Dedifferentiated amniotic fluid mesenchymal stem cell (primary cell): ENCODE measurements around the gene CSTPP1.
A peak's percentile ranks its signal among the peaks of the same experiment; 100 is the strongest.

Experiments used
- DNase-seq: peaks from one replicate; pipeline ENCODE4 v3.0.0-alpha.2; 2016; ENCODE audit errors: extremely low spot score

Gene CSTPP1

DNA sequence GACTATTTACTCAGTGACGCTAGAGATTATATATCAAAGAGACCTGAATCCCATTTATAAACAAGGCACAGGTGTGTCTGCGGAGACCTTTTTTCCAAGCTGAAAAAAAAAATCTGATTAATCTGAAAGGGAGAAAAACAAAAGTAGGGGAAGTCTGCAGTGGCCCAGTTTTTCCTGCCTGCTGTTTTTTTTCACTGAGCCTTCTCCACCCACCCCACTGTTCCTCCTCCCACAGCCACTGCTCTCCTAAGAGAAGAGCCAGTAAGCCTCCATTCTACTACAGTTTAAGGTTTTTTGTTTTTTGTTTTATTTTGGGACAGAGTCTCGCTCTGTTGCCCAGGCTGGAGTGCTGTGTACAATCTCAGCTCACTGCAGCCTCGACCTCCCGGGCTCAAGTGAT lies 221.7 kb downstream of the CSTPP1 start:
- DNase-seq, result no peak

DNA sequence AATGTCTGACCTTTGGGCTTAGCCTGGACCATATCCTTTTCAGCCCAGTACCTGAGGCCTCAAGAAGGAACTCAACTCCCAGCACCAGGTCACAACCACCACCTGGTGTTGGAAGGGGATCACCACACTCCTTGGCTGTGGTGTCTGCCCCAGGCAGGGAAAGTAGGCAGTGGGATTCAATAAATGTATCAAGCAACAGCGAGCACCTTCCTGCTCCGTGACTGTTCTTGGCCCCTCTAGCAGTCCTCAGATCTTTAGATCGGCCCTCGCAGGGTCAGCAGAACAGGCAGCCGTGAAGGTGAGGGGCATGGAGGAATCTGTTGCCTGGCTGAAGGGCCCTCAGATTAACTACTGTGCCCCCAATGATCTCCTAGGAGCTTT lies 224.2 kb downstream of the CSTPP1 start:
- no peak for DNase-seq

DNA sequence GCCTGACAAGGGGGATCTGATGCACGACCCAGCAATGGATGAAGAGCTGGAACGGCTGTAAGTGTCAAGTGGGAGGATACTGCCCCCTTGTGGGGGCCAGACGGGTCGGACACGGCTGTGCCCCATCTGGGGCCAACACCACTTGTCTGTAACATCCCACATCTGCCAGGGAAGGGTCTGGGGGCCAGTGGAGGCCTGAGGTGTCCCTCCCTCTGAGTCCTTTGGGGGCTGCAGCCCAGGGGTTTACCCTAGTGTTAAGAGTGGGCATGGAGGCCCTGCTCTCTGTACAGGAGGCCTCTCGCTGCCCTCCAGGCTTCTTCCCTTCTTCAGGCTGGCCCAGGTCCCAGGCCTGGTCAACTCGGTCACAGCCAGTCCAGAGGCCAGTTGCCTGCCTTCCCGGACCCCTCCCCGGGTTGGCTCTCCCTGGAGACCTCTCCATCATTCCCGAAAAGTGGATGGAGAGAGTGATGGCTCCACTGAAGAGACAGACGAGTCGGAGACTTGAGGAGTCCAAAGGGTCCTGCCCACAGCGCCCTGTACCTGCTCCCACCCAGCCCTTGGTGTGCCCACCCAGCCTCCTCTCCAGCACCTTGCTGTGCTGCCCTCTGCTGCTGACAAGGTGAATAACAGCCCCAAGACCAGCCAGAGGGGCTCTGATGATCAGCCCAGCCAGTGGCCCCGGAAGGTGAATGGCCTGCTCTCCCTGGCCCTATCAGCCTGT lies 224.7 kb downstream of the CSTPP1 start:
- no peak for DNase-seq

DNA sequence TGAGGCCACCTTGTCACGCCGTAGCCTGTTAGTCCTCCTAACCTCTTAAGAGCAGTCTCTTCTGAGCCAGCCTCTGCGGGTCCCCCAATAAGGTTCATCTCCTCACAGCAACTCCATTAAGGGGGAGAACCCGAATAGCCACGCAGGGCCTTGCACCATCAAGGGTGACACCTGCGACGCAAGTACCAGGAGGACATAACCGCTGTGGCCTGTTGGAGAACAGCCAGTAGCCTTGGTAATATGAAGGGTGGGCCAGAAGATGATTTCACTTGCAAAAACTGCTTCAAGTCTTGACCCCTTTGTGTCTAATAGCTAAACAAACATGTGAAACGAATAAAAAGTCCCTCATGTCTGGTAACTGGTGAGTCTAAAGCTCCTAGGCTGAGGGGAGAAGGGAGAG lies 225.3 kb downstream of the CSTPP1 start:
- DNase-seq, result no peak

DNA sequence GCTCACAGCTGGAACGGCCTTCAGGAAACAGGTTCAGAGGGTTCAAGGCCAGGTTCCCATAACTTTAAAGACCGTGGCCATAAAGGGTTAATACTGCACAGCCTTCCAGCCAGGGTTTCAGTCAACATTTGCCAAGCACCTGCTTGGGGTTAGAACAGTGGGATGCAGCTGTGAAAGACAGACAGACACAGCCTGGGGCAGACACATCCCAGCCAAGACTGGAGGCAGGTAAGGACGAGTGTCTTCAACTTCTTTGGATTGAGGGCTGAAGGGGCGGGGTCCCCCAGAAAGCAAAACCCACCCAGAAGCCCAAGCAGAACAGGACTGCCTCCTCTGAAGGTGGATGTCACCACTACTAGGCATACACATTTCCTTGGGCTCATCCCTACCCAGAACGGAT lies 225.9 kb downstream of the CSTPP1 start:
- DNase-seq, result no peak

DNA sequence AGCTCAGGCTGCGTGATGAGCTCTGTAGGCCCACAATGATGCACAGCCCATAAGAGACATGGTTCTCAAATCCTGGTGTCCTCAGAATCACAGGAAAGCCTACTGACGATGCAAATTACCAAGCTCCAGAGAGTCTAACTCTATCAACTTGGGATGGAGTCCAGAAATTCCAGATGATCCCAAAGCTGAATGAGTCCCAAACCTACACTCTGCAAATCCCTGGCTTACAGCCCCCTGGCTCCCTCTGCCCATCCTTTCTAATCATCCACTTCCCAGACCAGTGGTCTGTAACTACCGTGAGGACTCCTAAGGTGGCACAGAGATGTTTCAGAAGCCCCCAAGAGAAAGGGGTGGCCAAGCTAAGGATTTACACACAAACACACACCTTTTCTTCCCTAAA lies 226.6 kb downstream of the CSTPP1 start:
- no peak for DNase-seq

DNA sequence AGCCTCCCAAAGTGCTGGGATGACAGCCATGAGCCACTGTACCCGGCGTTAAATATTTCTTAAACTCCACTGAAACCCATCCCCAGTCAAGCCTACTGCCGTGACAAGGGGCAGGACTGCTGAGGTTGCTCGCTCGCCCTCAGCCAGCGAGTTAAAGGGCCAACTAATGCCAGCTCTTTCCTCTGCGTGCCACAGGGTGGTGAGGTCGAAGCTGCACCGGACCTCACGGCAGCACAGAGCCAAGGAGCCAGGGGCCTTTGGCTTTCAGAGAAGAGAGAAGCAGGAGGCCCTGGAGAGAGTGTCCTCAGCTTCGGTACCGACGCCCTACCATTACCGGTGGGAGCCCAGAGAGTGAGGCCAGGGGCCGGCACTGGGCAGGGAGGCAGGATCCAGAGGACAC lies 227.3 kb downstream of the CSTPP1 start:
- no peak for DNase-seq

DNA sequence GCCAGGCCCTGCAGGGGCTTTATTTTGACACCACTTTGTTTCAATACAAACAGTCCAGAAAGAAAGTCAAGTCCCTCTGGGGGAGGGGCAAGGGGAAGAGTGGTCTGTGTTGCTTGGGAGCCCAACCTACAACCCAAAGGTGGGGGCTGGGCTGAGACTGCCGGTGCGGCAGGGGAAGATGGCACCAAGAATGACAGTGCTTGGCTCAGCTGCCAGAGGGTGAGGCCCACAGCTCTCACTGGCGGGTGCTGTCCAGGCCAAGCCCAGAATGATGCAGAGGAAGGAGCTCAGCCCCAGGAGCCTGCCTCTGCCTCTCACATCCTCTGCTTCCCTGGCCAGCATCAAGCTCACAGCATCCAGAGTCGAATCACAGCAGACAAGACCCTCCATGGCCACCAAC lies 227.8 kb downstream of the CSTPP1 start:
- DNase-seq, result no peak

DNA sequence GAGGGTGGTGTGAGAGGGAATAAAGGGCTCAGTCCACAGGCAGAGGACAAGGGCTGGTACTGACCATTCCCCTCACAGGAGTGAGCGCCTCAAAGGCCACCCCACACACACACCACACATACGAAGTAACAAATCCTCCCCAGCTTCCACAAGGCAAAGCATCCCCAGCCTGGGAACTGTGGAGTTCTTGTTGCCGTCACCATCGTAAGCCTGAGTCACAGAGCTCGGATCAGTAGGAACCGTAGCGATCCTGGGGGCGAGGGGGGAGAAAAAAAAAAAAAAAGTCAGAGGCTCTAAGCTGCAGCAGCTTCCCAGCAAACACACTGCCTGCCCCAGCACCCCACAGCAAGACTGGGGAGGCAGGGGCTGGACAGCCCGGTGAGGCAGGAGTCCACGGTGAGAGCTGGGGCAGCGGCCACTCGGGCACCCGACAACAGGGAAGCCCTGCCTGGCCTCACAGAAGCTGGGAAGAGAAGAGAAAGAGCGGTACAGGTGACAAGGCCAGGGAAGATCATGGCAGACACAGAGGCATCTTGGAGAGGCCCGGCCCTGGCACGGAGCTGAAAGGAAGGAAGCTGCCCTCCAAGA lies 228.8 kb downstream of the CSTPP1 start:
- no peak for DNase-seq

DNA sequence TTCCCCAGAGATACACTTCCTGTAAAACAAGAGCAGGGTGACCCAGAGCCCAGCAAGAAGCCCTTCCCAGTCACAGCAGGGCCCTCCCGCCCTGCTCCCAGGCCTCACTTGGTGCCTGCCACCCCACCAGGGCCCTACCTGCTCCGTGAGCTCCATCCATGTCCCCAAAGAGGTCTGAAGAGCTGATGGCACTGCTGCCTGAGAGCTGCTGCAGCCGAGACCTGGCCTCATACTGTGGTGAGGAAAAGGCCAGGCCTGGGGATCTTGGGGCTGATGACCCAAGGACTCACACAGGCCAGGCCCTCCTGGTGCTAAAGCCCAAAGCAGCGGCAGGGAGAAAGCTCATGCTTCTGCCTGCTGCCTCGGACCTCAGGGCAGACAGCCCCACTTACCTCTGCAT lies 229.8 kb downstream of the CSTPP1 start:
- no peak for DNase-seq

DNA sequence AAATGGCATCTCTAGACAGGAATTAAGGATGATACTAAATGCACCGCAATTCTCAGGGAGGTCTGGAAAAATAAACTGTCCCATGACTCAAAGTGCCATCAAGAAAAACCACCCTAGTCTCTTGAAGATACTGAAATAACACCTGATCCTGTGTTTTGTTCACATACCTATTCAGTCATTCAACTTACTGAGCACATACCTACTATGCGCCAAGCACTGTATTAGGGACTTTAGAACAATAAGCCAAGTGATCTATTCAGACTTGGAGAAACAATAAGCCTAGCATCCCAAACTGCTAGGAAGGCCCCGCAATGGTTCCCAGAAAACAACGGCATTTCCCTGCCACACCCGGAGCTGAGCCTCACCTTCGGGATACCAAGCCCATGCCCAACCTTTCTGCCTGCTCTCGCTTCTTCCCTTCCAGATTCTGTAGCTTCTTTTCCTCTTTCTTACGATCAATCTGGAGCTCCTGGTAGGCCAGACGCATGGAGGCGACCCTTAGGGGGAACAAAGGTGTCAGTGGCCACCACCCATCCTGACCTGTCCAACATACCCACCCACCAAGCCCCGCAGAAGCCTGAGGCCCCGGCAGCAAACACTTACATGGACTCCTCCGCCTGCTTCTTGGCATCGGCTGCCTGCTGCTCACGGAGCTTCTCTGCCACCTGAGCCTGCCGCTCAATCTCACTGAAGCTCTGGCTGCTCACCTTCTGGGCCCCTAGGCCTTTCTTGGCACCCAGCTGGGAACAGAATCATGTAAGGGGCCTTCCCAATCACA lies 234.7 kb downstream of the CSTPP1 start:
- DNase-seq, result no peak

DNA sequence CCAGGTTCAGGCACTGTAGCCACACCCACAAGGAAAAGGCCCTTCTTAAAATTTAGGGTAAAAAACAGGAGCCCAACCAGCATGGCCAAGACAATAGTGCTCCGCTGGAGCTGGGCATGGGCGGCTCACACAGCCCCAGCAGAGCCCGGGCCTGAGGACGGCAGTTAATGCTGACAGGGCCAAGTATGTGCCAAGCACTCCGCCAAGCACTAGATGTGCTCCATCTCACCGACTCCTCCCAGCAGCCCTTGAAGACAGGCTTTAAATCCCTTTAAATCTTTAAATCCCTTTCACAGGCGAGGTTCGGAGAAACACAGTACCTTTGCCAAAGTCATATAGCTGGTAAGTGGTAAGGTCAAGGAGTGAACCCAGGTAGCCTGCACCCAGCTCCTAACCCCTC lies 235.3 kb downstream of the CSTPP1 start:
- no peak for DNase-seq

DNA sequence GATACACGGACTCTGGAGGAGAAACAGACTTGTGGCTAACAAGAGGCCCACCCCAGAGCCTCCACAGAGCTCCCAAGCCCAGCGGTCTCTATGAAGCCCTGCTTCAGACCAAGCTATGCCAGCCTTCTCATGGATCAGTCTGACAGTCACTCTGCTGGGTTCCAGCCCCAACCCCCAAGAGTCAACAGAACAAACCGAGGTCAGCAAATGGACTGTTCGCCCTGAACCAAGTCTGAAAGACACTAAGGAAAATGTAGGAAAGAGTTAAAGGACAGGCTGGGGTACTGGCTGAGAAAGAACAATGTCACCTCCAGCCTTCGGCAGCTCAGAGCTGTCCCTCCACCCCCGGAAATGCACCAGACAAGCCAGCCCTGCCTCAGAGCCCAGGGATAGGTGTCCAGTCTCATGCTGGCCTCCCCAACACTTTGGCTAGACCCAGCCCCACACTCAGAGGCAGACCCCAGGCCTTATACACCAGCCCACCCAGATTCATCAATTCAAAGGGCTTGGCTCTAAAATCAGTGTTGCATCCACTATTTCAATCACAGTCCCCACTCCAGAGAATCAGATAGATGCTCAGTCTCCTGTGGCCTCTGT lies 236.3 kb downstream of the CSTPP1 start:
- no peak for DNase-seq

DNA sequence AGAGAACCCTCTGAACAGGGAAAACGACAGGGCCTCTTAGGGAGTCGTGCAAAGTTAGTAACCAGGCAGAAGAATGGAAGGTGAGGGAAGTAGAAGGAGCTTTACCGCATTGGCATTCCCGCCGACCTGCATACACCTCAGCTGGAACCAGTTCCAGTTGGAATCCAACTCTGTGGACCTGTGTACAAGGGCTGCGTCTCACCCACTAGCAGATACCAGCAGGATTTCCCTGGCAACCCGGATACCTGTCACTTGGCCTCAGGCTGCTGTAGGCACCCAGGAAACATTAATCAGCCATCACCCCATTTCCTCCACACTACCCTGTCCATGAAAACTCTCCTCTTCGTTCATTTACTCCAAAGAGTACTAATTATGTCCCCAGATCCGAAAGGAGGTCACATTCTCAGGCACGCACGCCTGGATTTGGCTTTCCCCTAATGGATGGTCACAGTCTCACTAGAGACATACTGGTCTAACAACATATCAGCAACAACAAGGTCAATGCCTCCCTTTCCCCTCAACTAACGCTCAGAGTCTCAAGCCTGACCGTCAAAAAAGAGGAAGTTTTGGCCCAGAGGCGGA lies 239.3 kb downstream of the CSTPP1 start:
- no peak for DNase-seq

DNA sequence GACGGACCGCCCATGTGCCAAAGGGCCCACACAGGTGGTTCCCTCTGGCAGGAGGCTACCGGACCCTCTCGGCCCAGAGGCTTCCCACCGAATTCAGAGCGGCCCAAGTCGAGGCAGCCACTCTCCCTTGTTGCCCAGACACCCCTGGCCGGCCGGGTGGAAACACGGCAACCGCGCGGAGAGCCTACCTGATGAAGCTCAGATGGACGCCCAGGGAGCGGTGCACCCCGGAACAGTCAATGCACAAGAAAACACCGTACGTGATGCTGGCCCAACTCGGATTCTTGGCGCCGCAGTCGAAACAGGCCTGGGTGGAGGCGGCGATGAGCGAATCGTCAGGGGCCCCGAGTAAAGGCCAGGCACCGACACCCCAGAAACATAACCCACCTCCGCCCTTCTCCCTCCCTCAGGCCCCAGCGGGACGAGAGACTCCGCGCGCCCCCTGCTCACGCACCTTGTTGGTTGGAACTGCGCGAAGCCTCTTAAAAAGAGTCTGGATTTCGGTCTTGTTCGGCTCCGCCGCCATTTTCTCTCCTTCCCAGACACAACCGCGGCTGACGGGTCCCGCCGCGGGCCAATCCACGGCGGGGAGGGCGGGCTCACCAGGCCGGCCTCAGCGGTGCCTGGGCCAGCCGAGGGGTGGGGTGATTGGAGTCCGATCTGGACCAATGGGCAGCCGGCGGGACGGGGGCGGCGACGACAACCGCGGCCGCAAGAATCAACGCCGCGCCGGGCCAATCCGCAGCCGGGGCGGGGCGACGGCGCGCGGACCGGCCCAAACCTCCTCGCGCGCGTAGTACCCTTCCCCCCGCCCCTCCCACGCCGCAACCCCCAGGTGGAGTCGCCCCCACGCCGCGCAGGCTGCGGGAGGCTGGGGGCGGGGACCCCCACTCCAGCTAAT lies 240.0 kb downstream of the CSTPP1 start, which contains the start of gene ARFGAP2:
TSS of gene ARFGAP2 (minus strand) at position 552 of the 901 bp plus-strand sequence. CDS start at position 526, 26 bp downstream.
- DNase-seq, result peak; percentile 95

DNA sequence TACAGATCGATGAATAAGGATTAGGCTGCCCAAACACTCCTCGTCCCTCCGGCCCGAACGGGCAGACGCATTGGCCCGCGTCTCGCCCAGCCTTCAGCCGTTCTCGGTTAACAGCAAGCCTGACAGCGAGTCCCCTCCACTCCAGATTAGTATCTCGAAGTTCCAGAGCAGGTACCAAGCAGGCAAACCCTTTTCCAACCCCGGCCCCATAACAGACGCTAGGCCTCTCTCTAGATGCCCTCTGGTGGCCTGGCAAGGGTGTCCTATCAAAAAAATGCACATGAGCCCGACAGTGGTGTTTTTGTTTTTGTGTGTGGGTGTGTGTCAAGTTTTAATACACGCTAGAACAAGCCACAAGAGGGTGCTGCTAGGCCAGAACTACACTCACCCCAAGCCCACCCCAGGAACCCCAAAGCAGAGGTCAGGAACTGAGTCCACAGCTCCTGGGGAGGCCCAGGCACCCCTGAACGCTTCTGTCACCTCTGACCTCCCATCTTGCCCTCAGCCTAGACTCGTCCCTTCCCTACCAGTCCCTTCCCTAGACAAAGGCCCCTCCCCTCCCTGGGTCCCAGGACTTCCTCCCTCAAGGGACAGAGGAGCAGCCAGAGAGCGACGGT lies 240.8 kb downstream of the CSTPP1 start:
- peak; percentile 87 for DNase-seq

DNA sequence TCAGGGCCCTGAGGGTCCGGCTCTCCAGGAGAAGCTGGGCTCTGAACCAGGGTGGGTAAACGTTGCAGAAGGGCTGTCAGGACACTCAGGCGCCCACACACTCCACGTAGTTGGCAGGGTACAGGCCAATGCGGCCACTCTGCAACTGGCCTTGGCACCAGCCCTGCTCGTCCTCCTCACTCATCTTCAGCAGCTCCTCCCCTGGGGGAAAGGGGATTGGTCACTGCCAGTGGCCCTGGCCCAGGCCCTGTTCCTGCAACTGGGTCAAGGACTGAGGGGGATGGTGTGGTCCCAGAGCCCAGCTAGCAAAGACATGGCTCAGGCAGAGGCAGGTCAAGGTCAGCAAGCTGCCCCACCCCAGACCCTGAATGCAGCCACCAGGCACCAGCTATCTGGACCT lies 241.3 kb downstream of the CSTPP1 start:
- DNase-seq, result no peak

DNA sequence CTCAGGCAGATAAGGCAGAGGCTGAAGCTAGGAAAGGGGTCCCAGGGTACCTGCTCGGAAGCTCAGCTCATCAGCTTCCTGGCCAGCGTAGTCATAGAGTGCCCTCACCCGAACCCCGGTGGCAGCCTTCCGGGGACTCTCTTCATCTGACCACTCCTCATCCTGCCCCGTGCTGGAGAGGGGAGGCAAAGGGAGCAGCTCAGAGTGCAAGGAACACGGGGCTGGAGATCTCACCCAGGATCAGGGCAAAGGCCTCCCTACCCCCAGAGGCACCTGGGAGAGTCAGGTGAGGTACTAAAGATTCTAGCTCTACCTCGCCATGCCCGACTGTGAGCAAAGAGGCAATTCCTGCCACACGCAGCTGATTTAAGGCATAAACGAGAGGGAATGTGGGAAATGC lies 241.8 kb downstream of the CSTPP1 start:
- no peak for DNase-seq

DNA sequence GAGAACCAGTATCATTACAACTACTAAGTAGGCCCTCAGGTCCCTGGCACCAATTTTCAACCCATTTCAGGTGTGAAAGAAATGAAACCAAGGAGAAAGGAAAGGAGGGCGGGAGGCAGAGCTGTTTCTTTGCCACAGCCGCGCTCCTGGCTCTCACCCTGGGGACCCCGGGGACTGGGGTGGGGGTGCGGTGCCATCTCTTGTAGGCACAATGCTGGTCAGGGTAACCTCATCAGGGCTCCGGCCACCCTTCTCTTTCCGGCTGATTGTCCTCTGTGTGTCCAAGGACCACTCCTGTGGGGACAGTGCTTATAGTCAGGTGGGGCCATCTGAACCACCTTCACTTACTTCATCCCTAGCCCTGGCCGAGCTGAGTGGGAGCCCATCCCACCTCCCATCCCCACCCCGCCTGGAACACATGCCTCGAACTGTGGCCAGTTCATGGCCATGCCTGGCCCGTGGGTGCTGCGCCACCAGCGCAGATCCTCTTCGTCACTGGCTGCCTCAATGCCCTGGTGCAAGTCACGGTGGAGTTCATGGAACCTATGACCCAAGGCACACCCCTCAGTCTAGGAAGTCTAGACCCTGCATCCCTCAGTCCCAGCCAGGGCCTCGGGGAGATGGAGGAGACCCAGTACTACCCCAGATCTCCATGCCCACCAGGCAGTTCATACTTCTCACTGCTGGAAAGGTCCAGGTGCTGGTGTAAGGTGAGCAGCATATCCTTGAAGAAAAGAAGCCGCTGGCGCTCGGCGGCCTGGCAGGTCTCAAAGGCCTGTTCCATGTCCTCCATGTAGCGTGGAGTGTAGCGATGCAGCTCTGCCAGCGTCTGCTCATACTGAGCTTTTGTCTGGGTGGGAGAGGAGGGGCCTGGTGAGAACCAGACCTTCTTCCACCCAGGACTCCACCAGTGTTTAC lies 242.4 kb downstream of the CSTPP1 start:
- no peak for DNase-seq

DNA sequence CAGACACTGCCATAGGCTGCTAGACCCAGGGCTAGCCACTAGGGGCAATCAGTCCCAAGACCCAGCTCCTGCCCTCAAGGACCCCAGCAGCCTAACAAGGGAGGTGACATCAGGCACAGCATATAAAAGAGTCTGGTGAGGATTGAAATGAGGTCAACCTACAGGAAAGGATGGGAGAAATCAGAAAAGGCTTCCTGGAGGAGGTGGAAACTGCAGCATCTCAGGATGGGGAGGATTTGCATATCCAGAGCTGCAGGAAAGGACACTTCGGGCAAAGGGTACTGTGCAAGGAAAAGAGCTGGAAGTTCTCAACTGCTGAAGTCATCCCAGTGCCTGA lies 243.1 kb downstream of the CSTPP1 start:
- DNase-seq, result peak; percentile 28
